22Rv1 (cell line): ENCODE data around the gene DENND10.

Experiments used
- ZFX ChIP-seq: fragments of 450-650 bp; IDR thresholded peaks from 2 replicates; pipeline ENCODE4 v1.6.1; 2017; ENCODE audit warnings: antibody characterized with exemption, borderline replicate concordance
- TF ChIP-seq, protein P1 (sequence below): fragments of 450-650 bp; IDR thresholded peaks from 2 replicates; pipeline ENCODE4 v1.5.1; 2017; ENCODE audit warnings: mild to moderate bottlenecking

DNA sequence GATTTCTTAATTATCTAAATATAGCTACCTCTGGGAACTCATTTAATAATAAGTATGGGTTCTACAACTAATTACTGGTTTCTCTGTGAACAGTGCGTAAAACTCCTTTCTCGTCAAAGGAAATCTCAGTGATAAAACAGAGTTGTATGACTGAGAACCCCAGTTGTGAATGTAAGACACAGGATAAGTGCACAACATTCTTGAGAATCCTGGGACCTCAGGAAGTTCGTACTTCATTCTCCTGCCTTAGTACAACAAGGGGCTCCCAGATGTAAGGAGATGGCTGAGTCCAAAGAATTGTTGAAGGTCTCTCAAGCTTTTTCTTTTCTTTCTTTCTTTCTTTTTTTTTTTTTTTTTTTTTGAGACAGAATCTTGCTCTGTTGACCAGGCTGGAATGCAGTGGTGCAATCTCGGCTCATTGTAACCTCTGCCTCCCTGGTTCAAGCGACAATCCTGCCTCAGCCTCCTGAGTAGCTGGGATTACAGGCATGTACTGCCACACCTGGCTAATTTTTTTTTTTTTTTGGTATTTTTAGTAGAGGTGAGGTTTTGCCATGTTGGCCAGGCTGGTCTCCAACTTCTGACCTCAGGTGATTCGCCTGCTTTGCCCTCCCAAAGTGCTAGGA is 12.5 kb downstream of the DENND10 start:
- TF ChIP-seq, protein P1, sequence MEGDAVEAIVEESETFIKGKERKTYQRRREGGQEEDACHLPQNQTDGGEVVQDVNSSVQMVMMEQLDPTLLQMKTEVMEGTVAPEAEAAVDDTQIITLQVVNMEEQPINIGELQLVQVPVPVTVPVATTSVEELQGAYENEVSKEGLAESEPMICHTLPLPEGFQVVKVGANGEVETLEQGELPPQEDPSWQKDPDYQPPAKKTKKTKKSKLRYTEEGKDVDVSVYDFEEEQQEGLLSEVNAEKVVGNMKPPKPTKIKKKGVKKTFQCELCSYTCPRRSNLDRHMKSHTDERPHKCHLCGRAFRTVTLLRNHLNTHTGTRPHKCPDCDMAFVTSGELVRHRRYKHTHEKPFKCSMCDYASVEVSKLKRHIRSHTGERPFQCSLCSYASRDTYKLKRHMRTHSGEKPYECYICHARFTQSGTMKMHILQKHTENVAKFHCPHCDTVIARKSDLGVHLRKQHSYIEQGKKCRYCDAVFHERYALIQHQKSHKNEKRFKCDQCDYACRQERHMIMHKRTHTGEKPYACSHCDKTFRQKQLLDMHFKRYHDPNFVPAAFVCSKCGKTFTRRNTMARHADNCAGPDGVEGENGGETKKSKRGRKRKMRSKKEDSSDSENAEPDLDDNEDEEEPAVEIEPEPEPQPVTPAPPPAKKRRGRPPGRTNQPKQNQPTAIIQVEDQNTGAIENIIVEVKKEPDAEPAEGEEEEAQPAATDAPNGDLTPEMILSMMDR = no peak
- TF ChIP-seq ZFX = no peak
